Stomach (tissue), 4 donors: Measurements from ENCODE around the gene SLC15A3.

Source experiments
- CTCF ChIP-seq, 7 experiments: fragments of 450-650 bp in 4 of 7; fragments of 200-600 bp in 3 of 7; sonication (generic) in 3 of 7; IDR thresholded peaks; one replicate each; pipeline ENCODE4 v1.5.1; 2016 to 2019; ENCODE audit warnings: antibody characterized with exemption in 7 of 7, control low read depth in 2 of 7, mild to moderate bottlenecking in 1 of 7
- EP300 ChIP-seq: sonication (generic); formaldehyde crosslinking; IDR thresholded peaks from one replicate; pipeline ENCODE4 v1.6.1; 2017; ENCODE audit warnings: antibody characterized with exemption
- POLR2A ChIP-seq, 4 donors: fragments of 450-650 bp; IDR thresholded peaks; one replicate each; pipeline ENCODE4 v1.6.1; 2016; ENCODE audit warnings: antibody characterized with exemption in 4 of 4, control low read depth in 2 of 4, mild to moderate bottlenecking in 1 of 4, moderate library complexity in 1 of 4
- POLR2AphosphoS5 ChIP-seq, 3 donors: sonication (generic); formaldehyde crosslinking; IDR thresholded peaks; one replicate each; pipeline ENCODE4 v1.6.1; 2016; ENCODE audit warnings: antibody characterized with exemption in 3 of 3

- no peak for TF ChIP-seq CTCF (IDR thresholded peaks at IDR 0.05)
- TF ChIP-seq POLR2A (IDR thresholded peaks at IDR 0.05), result no peak
- no peak for TF ChIP-seq POLR2AphosphoS5 (IDR thresholded peaks at IDR 0.05)
- TF ChIP-seq EP300, result no peak
Observed at GRCh38 chr11:60936467-60937143, 15.4 kb downstream of the SLC15A3 start.
